Breast epithelium (tissue), 3 donors: ENCODE data around the gene ASMTL.

Source experiments
- CTCF ChIP-seq, 3 donors: fragments of 450-650 bp; IDR thresholded peaks; one replicate each; pipeline ENCODE4 v1.5.1; 2016 to 2017; ENCODE audit warnings: antibody characterized with exemption in 3 of 3, mild to moderate bottlenecking in 3 of 3, moderate library complexity in 3 of 3
- POLR2A ChIP-seq: fragments of 450-650 bp; IDR thresholded peaks from one replicate; pipeline ENCODE4 v1.6.1; 2016; ENCODE audit warnings: antibody characterized with exemption, mild to moderate bottlenecking, moderate library complexity
- POLR2AphosphoS5 ChIP-seq, 3 donors: sonication (generic); formaldehyde crosslinking; IDR thresholded peaks; one replicate each; pipeline ENCODE4 v1.6.1; 2017; ENCODE audit warnings: antibody characterized with exemption in 3 of 3

DNA sequence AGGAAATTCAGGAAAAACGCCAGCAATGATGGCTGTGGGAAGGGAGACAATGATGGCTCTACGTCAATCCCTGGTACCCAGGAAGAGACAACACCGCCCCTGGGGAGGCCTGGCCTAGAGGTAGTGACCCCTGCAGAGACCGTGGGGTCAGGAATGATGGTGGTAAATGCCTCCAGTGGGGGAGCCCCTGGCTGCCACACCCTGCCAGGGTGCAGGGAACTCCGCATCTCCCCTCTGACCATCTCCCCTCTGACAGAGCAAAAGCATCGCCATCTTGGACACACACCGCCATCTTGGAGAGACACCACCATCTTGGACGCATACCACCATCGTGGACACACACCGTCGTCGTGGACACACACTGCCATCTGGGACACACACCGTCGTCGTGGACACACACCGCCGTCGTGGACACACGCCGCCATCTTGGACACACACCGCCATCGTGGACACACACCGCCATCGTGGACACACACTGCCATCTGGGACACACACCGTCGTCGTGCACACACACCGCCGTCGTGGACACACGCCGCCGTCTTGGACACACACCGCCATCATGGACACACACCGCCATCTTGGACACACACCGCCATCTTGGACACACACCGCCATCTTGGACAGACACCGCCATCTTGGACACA is 9.9 kb downstream of the ASMTL start:
- TF ChIP-seq CTCF (IDR thresholded peaks at IDR 0.05) (no peak), POLR2A (no peak), POLR2AphosphoS5 (IDR thresholded peaks at IDR 0.05) (no peak)
